ENCODE measurements around the gene ITGB1.
"Not testable (repeated sequence)": the region's sequence is repeated elsewhere in the genome, so short reads cannot be mapped to it uniquely, and the experiment has no call there.

The ITGB1 gene
- 448 to 646 (median 565) reads per million in 4 donors for total RNA-seq

DNA sequence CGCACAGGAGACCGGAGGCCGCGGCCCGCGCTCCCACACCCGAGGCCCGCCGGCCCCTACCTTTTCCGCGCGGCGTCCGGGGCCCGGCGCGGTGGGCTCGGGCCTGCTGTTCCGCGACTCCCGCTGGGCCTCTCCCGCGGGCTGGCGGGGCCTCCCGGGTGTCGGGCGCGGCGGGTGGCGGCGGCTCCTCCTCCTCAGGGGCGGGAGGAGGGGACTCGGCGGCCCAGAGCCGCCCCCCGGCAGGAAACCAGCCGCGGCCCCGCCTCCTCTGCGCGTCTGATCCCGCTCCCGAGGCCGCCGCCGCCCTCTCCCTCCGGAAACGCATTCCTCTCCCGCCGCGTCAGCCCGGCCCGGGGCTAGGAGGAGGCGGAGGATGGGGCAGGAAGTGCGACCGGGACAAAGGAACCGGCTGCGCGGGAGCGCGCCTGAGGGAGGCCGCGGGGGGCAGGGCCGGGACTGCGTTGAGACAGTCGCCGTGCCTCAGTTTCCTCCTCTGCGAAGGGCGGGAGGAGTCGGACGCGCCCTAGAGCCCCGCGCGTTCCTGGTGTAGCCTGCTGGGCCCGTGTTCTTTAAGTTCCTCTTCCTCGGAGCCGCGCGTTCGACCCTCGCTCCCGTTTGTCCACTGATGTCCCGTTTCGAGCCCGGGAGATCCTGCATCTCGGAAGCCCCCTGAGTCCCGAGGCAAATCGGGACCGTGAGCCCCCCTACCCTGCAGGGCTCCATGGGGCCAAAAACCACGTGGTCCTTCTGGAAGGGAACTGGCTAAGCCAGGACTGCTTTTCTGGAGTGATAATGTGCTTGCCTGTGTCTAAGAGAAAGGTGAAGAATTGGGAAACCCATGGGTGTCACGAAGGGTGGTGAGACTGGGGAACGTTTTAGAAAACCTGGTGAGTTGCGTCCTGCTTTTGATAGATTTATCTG lies at the start of gene ITGB1:
TSS of gene ITGB1 (minus strand) at position 146 of the 921 bp plus-strand sequence. CDS start 22,672 bp downstream, outside the sequence.
- peak; percentile 78 to 87 (median 79) for DNase-seq

GRCh38 chr10:33006342-33006887 lies 48.4 kb upstream of the ITGB1 start:
- DNase-seq: no peak

- peak in 3 of 5 donors; percentile 26 to 61 (median 34) for DNase-seq
Observed at GRCh38 chr10:33005322-33006301, 47.6 kb upstream of the ITGB1 start.

GRCh38 chr10:33001908-33002492 lies 44.0 kb upstream of the ITGB1 start:
- no peak for DNase-seq

- DNase-seq: not testable (repeated sequence)
Observed at GRCh38 chr10:32998060-32998581, 40.1 kb upstream of the ITGB1 start.

DNA sequence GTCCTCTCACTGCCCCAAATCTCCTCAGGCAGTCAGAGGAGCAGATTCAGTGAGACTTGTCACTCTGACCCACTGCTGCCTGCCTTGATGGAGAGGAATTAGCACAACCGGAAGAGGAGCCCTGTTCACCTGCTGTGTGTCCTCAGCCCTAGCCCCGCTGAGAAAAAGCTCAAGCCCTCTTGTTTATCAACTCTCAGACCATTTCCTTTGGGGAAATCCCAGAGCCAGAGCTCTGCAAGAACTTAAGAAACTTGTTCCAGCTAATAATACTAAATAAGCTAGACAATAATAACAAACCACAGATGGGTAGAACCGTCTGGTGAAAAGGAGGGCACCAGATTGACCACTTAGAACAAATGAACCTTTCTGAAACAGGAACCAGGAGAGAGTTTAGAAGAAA lies 37.7 kb upstream of the ITGB1 start:
- DNase-seq: no peak

DNA sequence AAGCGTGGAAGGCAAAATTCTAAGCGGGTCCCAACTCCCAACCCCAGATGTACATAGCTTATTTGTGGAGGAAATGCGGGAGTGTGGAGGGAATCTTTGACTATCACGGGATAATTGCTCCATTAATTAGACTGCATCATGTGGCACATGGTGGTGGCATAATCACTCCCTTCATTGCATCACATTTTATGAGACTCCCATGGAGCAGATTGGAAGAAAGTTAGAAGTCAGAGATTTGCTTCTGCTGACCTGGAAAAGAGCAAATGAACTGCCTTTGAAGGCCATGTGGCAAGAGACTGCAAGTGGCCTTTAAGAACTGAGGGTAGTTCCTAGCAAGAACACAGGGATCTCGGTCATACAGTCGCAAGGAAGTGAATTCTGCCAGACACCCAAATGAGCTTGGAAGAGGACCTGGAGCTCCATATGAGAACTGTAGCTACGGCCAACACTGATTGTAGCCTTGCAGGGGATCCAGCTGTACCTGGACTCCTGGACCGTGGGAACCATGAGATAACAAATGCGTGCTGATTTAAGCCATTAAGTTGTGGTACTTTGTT lies 37.1 kb upstream of the ITGB1 start:
- no peak for DNase-seq

- DNase-seq: not testable (repeated sequence)
Observed at GRCh38 chr10:32994632-32995031, 36.6 kb upstream of the ITGB1 start.

GRCh38 chr10:32992310-32992709 lies 34.3 kb upstream of the ITGB1 start:
- DNase-seq: not testable (repeated sequence)

- no peak for DNase-seq
Observed at GRCh38 chr10:32990811-32991210, 32.8 kb upstream of the ITGB1 start.

DNA sequence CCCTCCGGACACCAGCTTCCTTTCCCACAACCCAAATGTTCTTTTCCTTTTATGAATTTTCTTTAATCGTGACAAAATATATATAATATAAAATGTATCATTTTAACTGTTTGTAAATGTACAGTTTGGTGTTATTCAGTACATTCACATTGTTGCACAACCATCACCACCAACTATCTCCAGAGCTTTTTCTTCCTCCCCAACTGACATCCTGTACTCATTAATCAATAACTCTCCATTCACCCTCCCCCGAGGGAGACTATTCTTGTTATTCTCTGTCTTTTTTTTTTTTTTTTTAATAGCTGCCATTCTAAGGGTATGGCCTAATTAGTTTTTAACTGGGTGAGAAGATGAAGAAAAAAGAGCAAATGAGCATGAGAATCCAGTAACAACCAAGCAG lies 30.6 kb upstream of the ITGB1 start:
- no peak for DNase-seq

GRCh38 chr10:32987172-32987571 lies 29.1 kb upstream of the ITGB1 start:
- no peak for DNase-seq

DNA sequence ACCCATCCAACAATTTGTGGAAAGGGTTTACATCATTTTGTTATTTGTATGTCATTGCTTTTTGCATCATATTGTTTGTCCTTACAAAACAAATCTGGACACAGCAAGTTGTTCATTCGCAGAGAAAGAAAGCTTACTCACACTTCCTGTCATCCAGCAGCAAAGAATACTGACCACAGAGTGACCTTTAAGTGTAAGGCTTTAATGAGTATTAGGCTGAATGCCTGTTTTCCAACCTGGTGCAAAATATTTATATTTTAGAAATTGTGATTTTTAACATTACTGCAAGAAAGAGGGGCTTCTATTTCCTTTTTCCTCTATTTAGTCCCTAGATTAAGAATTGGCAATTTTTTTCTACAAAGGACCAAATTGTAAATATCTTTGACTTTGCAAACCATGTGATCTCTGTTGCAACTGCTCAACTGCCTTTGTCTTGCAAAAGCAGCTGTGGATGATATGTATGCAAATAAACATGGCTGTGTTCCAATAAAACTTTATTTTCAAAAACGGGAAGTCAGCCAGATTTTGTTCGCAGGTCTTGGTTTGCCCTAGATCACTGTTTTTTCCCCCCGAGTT lies 27.8 kb upstream of the ITGB1 start:
- DNase-seq: no peak

DNA sequence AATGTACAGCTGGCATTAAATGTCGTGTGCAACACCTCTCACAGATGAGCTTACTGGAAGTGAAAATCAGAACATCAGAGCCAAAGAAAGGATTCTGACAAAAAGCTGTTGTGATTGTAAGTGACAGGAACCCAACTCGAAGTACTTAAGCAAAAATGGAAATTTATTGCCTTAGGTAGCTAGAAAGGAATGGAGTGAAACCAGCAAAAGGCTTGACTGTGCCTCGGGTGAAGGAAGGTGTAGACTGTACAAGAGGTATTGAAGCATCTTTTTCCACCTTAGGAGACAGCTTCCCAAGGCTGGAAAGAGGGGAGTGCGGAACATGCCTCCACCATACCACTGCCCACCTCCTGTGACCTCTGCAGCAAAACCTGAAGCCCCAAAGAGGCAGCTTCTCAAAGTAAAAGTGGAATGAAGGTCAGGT lies 27.3 kb upstream of the ITGB1 start:
- no peak for DNase-seq

- DNase-seq: no peak
Observed at GRCh38 chr10:32984003-32984600, 26.1 kb upstream of the ITGB1 start.

DNA sequence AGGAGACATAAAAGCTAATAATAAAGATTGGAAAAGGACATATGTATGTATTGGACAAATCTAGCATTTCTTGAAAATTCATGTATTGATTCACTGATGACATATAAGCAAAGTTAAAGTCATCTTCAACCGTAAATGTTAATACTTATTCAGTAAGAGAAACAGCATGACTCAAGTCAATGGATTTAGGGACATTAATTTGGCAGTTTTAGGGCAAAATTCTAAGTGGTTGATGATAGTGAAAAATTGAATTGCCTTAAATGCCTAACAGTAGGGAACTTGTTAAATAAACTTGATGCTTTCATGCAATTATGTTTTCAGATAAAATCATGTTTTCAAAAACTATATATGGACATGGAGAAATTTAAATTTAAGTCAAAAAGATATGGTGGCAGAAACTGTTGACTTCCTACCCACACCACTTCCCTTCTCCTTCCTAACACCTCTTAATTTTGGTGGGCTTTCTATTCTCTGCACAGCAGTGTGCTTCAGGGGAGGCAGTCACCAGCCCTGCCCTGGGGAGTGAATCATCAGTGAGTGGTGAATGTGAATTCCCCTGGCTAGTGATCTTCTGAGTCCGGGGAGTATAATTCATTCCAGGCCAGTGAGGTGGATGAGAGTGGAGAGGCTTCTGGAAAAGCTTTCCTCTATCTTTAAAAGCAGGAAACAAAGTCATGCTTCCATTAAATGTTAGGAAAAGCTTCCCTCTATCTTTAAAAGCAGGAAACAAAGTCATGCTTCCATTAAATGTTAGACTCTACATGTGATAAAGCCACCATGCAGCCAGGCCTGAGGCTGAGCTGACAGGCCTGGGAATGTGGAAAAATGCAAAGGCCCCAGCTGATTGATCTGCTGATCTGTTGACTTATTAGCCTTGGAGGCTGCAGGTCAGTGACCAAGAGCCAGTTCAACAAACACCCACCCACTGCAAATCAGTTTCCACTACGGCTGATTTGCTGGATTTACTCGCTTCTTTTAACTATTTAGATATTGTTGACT lies 25.2 kb upstream of the ITGB1 start:
- DNase-seq: no peak

- DNase-seq: no peak
Observed at GRCh38 chr10:32982293-32982709, 24.3 kb upstream of the ITGB1 start.

GRCh38 chr10:32981760-32982159 lies 23.7 kb upstream of the ITGB1 start:
- DNase-seq: peak in 1 of 5 donors; percentile 43
